ENCODE measurements around the gene IQSEC1. TPM values are rescaled to one million over a fixed set of nuclear protein-coding genes. Genes with fewer than 3 reads are reported as not detected.

IQSEC1 gene
- total and polyA plus RNA-seq, 2 experiments from 2014 or later, result 8.0 to 51.9 TPM

DNA sequence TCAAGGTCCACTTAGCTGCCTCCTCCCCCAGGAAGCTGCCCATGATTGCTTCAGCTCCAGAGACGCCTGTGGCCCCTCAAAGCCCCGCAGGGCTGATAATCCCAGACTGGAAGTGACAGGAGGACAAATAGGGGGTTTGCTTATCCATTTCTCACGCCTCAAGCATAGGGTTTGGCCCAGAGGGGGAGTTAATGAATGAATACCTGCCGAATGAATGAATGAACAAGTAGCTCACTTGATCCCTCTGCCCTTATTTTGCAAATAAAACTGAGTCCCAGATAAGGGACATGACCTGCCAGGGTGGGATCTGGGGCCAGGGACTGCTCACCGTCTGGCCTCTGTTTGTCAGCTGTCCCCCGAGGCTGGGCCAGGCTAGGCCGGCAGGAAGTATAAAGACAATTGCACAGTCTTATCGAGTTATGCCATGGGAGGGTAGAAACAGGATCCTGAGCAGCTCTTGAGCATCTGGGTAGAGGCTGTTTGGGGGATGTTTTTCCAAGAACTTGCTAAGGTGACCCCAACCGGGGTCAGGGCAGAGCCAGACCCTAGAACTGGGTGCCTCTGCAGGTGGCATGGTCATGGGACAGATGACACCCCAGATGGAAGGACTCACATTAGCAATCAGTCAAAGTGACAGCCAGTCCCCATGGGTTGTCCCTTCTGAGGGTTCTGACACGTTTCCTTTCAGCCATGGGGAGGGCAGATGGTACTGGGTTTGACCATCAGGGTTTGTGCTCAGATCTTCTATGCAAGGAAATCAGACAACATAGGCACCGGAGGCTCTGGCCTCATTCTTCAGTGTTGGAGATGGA, 45.0 kb downstream of the IQSEC1 start:
- no peaks in the 10 kb centered on the region for H3K36me3 ChIP-seq (ENCODE audit: insufficient read depth)
- TF ChIP-seq, protein P1, sequence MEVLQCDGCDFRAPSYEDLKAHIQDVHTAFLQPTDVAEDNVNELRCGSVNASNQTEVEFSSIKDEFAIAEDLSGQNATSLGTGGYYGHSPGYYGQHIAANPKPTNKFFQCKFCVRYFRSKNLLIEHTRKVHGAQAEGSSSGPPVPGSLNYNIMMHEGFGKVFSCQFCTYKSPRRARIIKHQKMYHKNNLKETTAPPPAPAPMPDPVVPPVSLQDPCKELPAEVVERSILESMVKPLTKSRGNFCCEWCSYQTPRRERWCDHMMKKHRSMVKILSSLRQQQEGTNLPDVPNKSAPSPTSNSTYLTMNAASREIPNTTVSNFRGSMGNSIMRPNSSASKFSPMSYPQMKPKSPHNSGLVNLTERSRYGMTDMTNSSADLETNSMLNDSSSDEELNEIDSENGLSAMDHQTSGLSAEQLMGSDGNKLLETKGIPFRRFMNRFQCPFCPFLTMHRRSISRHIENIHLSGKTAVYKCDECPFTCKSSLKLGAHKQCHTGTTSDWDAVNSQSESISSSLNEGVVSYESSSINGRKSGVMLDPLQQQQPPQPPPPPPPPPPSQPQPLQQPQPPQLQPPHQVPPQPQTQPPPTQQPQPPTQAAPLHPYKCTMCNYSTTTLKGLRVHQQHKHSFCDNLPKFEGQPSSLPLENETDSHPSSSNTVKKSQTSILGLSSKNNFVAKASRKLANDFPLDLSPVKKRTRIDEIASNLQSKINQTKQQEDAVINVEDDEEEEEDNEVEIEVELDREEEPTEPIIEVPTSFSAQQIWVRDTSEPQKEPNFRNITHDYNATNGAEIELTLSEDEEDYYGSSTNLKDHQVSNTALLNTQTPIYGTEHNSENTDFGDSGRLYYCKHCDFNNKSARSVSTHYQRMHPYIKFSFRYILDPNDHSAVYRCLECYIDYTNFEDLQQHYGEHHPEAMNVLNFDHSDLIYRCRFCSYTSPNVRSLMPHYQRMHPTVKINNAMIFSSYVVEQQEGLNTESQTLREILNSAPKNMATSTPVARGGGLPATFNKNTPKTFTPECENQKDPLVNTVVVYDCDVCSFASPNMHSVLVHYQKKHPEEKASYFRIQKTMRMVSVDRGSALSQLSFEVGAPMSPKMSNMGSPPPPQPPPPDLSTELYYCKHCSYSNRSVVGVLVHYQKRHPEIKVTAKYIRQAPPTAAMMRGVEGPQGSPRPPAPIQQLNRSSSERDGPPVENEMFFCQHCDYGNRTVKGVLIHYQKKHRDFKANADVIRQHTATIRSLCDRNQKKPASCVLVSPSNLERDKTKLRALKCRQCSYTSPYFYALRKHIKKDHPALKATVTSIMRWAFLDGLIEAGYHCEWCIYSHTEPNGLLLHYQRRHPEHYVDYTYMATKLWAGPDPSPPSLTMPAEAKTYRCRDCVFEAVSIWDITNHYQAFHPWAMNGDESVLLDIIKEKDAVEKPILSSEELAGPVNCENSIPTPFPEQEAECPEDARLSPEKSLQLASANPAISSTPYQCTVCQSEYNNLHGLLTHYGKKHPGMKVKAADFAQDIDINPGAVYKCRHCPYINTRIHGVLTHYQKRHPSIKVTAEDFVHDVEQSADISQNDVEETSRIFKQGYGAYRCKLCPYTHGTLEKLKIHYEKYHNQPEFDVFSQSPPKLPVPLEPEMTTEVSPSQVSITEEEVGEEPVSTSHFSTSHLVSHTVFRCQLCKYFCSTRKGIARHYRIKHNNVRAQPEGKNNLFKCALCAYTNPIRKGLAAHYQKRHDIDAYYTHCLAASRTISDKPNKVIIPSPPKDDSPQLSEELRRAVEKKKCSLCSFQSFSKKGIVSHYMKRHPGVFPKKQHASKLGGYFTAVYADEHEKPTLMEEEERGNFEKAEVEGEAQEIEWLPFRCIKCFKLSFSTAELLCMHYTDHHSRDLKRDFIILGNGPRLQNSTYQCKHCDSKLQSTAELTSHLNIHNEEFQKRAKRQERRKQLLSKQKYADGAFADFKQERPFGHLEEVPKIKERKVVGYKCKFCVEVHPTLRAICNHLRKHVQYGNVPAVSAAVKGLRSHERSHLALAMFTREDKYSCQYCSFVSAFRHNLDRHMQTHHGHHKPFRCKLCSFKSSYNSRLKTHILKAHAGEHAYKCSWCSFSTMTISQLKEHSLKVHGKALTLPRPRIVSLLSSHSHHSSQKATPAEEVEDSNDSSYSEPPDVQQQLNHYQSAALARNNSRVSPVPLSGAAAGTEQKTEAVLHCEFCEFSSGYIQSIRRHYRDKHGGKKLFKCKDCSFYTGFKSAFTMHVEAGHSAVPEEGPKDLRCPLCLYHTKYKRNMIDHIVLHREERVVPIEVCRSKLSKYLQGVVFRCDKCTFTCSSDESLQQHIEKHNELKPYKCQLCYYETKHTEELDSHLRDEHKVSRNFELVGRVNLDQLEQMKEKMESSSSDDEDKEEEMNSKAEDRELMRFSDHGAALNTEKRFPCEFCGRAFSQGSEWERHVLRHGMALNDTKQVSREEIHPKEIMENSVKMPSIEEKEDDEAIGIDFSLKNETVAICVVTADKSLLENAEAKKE (CRISPR knock-in tag; IDR thresholded peaks at IDR 0.05), result no peak
- no peak for TF ChIP-seq NANOG (IDR thresholded peaks at IDR 0.05; ENCODE audit: borderline replicate concordance)
- no peak for TF ChIP-seq STAT1 (IDR thresholded peaks at IDR 0.05; ENCODE audit: unreplicated experiment)
- no peak for TF ChIP-seq ZNF331 (CRISPR knock-in tag; IDR thresholded peaks at IDR 0.05; ENCODE audit: low read depth)
- TF ChIP-seq CREB1 (CRISPR knock-in tag; IDR thresholded peaks at IDR 0.05; ENCODE audit: low read depth), result no peak
- TF ChIP-seq POLR2AphosphoS5 (IDR thresholded peaks at IDR 0.05; ENCODE audit: low read depth), result no peak
- Mint-ChIP-seq H3K27me3 (ENCODE audit: insufficient read depth, low read depth, poor library complexity) (peaks cover 9% of the 10 kb centered on the region), H3K9me3 (no peaks in the 10 kb centered on the region; the same call in 2 of the 3 replicates), H3K36me3 (ENCODE audit: low read depth) (no peaks in the 10 kb centered on the region), H3K4me1 (peaks cover 10% of the 10 kb centered on the region), H3K27ac (no peak overlapping the region), H3K4me3 (no peak overlapping the region)
- H2AFZ ChIP-seq, result no peak overlapping the region
- no peak for ATAC-seq
- no peak overlapping the region for H3K4me3 ChIP-seq
- H3K9me2 ChIP-seq (ENCODE audit: insufficient read depth), result 0 out of 2 replicates have a peak, but pooled peaks cover 4% of the 10 kb centered on the region
- no peaks in the 10 kb centered on the region for H3K79me2 ChIP-seq (replicated peaks; ENCODE audit: insufficient read depth)
- H3F3A ChIP-seq (replicated peaks; ENCODE audit: low read depth), result no peaks in the 10 kb centered on the region
- H3K27me3 ChIP-seq (ENCODE audit: insufficient read depth), result no peaks in the 10 kb centered on the region
- no peak for DNase-seq (ENCODE audit: low spot score)
- no peaks in the 10 kb centered on the region for H3K4me1 ChIP-seq (ENCODE audit: insufficient read depth)
- no peaks in the 10 kb centered on the region for H4K20me1 ChIP-seq (replicated peaks; ENCODE audit: insufficient read depth)
- H3K27ac ChIP-seq (ENCODE audit: low read depth), result no peak overlapping the region
- H3K4me2 ChIP-seq, result no peak overlapping the region
